Adipocyte (in vitro differentiated cells): ENCODE results near the gene SSTR4.

ENCODE experiments used
- DNase-seq: peaks from one replicate; pipeline ENCODE4 v3.0.0-alpha.2; 2015; ENCODE audit warnings: low read depth
- H3K27me3 ChIP-seq: replicated peaks from 2 replicates; pipeline ENCODE4 v1.7.0; 2013; ENCODE audit warnings: mild to moderate bottlenecking, low read length, moderate library complexity; ENCODE audit not compliant: control insufficient read depth, insufficient read depth
- H3K36me3 ChIP-seq: 2 replicates; pipeline ENCODE4 v1.7.0; 2013; ENCODE audit warnings: low read length, mild to moderate bottlenecking, moderate library complexity; ENCODE audit not compliant: control insufficient read depth, insufficient read depth, severe bottlenecking
- H3K4me1 ChIP-seq: 2 replicates; pipeline ENCODE4 v1.7.0; 2013; ENCODE audit warnings: mild to moderate bottlenecking, low read length, moderate library complexity; ENCODE audit not compliant: control insufficient read depth, insufficient read depth
- H3K4me3 ChIP-seq: 2 replicates; pipeline ENCODE4 v1.7.0; 2013; ENCODE audit warnings: mild to moderate bottlenecking, low read length, moderate library complexity
- H3K9ac ChIP-seq: 2 replicates; pipeline ENCODE4 v1.7.0; 2013; ENCODE audit warnings: mild to moderate bottlenecking, low read length, moderate library complexity
- H3K9me3 ChIP-seq: 2 replicates; pipeline ENCODE4 v1.7.0; 2013; ENCODE audit warnings: mild to moderate bottlenecking, low read length, moderate library complexity; ENCODE audit not compliant: control insufficient read depth

Gene SSTR4

DNA sequence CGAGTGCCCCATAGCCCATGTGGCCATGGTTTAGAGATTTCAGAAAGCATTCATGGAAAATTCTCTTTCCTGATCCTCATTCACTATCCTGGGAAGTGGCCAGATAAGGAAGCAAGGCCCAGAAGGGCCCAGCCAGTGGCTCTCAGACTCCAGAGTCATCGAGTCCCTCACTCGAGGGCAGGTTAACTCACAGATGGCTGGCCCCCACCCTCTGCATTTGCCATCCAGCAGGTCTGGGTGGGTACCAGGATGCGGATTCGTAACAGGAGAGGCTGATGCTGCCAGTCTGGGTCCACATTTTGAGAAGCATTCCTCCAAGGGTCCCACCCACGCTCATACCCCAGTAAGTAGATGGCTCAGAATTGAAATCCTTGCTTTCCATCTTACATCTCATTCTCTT lies 3.8 kb upstream of the SSTR4 start:
- Histone ChIP-seq H3K27me3 (peaks cover 43% of the 10 kb centered on the region), H3K9me3 (peaks cover 3% of the 10 kb centered on the region), H3K36me3 (no peaks in the 10 kb centered on the region), H3K4me1 (peaks cover 11% of the 10 kb centered on the region), H3K4me3 (no peak overlapping the region), H3K9ac (no peak overlapping the region)
- no peak for DNase-seq

GRCh38 chr20:23032056-23032749 lies 2.9 kb upstream of the SSTR4 start:
- Histone ChIP-seq H3K9ac (no peak overlapping the region), H3K4me1 (peaks cover 11% of the 10 kb centered on the region), H3K4me3 (no peak overlapping the region), H3K9me3 (peaks cover 4% of the 10 kb centered on the region), H3K36me3 (no peaks in the 10 kb centered on the region), H3K27me3 (peaks cover 52% of the 10 kb centered on the region)
- no peak for DNase-seq

GRCh38 chr20:23032750-23033078 lies 2.4 kb upstream of the SSTR4 start:
- Histone ChIP-seq H3K9ac (no peak overlapping the region), H3K4me1 (peaks cover 11% of the 10 kb centered on the region), H3K9me3 (peaks cover 4% of the 10 kb centered on the region), H3K36me3 (no peaks in the 10 kb centered on the region), H3K4me3 (no peak overlapping the region), H3K27me3 (peaks cover 53% of the 10 kb centered on the region)
- DNase-seq: no peak

DNA sequence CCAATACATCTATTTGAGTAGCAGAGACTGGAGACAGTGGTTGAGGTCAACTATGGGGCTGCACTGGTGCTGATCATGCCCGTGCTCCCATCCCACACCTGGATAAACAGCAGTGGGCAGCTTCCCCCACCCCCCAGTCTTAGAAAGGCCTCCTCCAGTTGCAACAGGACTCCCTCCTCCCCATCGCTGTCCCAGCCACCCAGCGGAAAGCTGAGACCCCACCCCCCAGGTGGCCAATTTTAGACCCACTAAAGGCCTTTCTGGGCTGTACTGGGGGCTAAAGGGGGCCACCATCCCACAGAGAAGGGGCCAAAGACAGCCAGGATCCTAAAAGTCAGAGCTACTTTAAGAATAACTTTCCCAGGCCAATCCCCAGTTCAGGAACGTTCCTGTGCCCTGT lies 1.2 kb upstream of the SSTR4 start:
- H3K9me3 ChIP-seq: peaks cover 4% of the 10 kb centered on the region
- peaks cover under 1% of the 10 kb centered on the region for H3K4me1 ChIP-seq
- H3K4me3 ChIP-seq: no peak overlapping the region
- peaks cover 65% of the 10 kb centered on the region for H3K27me3 ChIP-seq
- H3K9ac ChIP-seq: no peak overlapping the region
- no peaks in the 10 kb centered on the region for H3K36me3 ChIP-seq
- no peak for DNase-seq

GRCh38 chr20:23035731-23036130 lies 619 bp downstream of the SSTR4 start:
- no peak overlapping the region for H3K9ac ChIP-seq
- peaks cover 4% of the 10 kb centered on the region for H3K9me3 ChIP-seq
- no peak overlapping the region for H3K4me3 ChIP-seq
- no peaks in the 10 kb centered on the region for H3K36me3 ChIP-seq
- H3K27me3 ChIP-seq: peaks cover 72% of the 10 kb centered on the region
- H3K4me1 ChIP-seq: no peaks in the 10 kb centered on the region
- no peak for DNase-seq

DNA sequence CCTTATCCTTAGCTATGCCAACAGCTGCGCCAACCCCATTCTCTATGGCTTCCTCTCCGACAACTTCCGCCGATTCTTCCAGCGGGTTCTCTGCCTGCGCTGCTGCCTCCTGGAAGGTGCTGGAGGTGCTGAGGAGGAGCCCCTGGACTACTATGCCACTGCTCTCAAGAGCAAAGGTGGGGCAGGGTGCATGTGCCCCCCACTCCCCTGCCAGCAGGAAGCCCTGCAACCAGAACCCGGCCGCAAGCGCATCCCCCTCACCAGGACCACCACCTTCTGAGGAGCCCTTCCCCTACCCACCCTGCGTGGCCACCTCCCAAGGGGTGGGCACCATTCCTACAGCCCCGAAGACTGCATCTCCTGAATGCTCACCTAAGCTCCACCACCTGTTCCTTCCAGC lies 1.3 kb downstream of the SSTR4 start:
- no peak overlapping the region for H3K9ac ChIP-seq
- DNase-seq: no peak
- H3K4me1 ChIP-seq: no peaks in the 10 kb centered on the region
- H3K4me3 ChIP-seq: no peak overlapping the region
- peaks cover 76% of the 10 kb centered on the region for H3K27me3 ChIP-seq
- no peaks in the 10 kb centered on the region for H3K36me3 ChIP-seq
- H3K9me3 ChIP-seq: peaks cover 4% of the 10 kb centered on the region

DNA sequence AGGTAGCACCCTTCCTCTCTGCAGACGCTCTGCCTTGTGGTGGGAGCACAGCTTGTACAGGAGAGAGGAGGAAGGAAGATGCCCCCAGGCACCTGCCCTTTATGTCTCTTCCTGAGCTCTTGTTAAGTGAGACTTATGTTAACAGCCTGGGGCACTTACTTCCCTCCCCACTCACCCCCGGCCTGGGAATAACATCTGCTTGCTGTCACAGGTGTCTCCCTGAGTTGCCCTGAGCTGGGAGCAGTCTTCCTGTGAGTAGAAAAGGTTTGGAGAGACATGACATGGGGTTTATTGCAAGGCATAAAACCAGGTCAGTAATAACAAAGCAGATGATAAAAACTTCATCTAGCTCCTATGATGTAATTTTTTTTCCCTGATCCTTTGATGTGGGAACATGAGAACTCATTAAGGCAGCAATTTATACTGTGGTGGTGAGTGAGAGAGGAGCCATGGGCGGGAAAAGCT lies 1.9 kb downstream of the SSTR4 start:
- Histone ChIP-seq H3K36me3 (no peaks in the 10 kb centered on the region), H3K27me3 (peaks cover 78% of the 10 kb centered on the region), H3K9me3 (peaks cover 4% of the 10 kb centered on the region), H3K4me1 (peaks cover 3% of the 10 kb centered on the region), H3K4me3 (no peak overlapping the region), H3K9ac (no peak overlapping the region)
- DNase-seq: no peak

DNA sequence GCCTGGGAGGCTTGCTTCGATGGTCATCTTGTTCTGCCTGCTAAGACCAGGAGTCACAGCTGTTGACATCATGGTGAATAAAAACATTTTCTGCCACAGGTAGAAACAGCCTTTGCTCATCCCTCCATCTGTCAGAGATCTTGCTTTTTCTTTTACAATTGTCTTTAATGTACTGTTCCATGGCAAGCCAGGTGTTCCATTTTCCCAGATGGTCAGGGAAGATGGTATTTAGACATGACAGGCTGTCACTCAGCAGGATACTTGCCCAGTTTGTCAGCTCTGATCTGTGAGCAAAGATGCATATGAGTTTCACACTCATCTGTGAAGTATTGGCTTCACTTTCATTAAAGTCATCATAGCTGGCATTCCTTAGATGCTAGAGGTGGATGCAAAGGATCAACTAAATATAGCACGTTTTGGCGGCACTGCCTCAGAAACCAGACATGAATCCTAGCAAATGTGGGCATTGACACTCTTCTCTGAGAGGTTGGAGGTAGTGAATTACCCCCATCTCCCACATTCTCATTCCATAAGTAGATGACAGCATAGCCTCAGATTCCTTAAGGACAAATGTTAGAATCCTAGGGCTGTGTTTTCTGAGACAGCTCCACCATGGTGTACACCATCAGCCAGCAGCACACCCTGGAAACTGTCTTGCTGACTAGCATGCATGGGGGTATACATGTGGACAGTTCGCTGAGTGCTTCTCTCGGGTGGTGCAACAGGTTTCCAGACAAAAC lies 4.2 kb downstream of the SSTR4 start:
- peaks cover 8% of the 10 kb centered on the region for H3K4me1 ChIP-seq
- DNase-seq: no peak
- H3K36me3 ChIP-seq: no peaks in the 10 kb centered on the region
- H3K4me3 ChIP-seq: no peak overlapping the region
- peaks cover 71% of the 10 kb centered on the region for H3K27me3 ChIP-seq
- no peak overlapping the region for H3K9ac ChIP-seq
- H3K9me3 ChIP-seq: peaks cover 4% of the 10 kb centered on the region

GRCh38 chr20:23039885-23040508 lies 4.9 kb downstream of the SSTR4 start:
- Histone ChIP-seq H3K4me1 (peaks cover 8% of the 10 kb centered on the region), H3K36me3 (no peaks in the 10 kb centered on the region), H3K9ac (no peak overlapping the region), H3K9me3 (peaks cover 4% of the 10 kb centered on the region), H3K27me3 (peaks cover 65% of the 10 kb centered on the region), H3K4me3 (no peak overlapping the region)
- DNase-seq: no peak

- Histone ChIP-seq H3K9ac (no peak overlapping the region), H3K9me3 (no peaks in the 10 kb centered on the region), H3K4me3 (no peak overlapping the region), H3K36me3 (no peaks in the 10 kb centered on the region), H3K27me3 (peaks cover 47% of the 10 kb centered on the region), H3K4me1 (peaks cover 24% of the 10 kb centered on the region)
- no peak for DNase-seq
Measured at GRCh38 chr20:23042270-23042669, 7.2 kb downstream of the SSTR4 start.

- no peak overlapping the region for H3K4me3 ChIP-seq
- peaks cover 35% of the 10 kb centered on the region for H3K27me3 ChIP-seq
- H3K9me3 ChIP-seq: no peaks in the 10 kb centered on the region
- H3K4me1 ChIP-seq: peaks cover 34% of the 10 kb centered on the region
- no peak overlapping the region for H3K9ac ChIP-seq
- DNase-seq: no peak
- no peaks in the 10 kb centered on the region for H3K36me3 ChIP-seq
Measured at GRCh38 chr20:23043376-23043775, 8.3 kb downstream of the SSTR4 start.
